ENCODE results near the gene TTC8. TPM values are rescaled to one million over a fixed set of nuclear protein-coding genes. Genes with fewer than 3 reads are reported as not detected.

The TTC8 gene
- polyA plus RNA-seq, 2 donors: 8.0 to 9.3 TPM

- Histone ChIP-seq H3K27me3 (ENCODE audit: control insufficient read depth in 1 of 2, insufficient read depth in 2 of 2, low read length in 2 of 2) (no peaks in the 10 kb centered on the region), H3K27ac (ENCODE audit: low read depth in 2 of 2, low read length in 1 of 2) (no peak overlapping the region), H3K36me3 (ENCODE audit: control insufficient read depth in 2 of 2, insufficient read depth in 2 of 2, low read length in 1 of 2) (peaks cover 0 to 5% of the 10 kb centered on the region in 2 donors), H3K4me1 (ENCODE audit: control insufficient read depth in 2 of 2, insufficient read depth in 2 of 2, low read length in 1 of 2) (no peaks in the 10 kb centered on the region), H3K4me3 (ENCODE audit: low read depth in 1 of 2, low read length in 2 of 2) (no peak overlapping the region), H3K9me3 (ENCODE audit: control insufficient read depth in 2 of 2, insufficient read depth in 1 of 2, low read depth in 1 of 2, low read length in 1 of 2) (no peaks in the 10 kb centered on the region)
- WGBS, 2 donors: 71 to 77% methylated on average over 3 of the region's 3 CpGs
Observed at GRCh38 chr14:88872976-88873375, 48.5 kb downstream of the TTC8 start.

GRCh38 chr14:88877192-88877591 is 52.7 kb downstream of the TTC8 start:
- peaks cover 0 to 1% of the 10 kb centered on the region in 2 donors for H3K36me3 ChIP-seq (ENCODE audit: control insufficient read depth in 2 of 2, insufficient read depth in 2 of 2, low read length in 1 of 2)

GRCh38 chr14:88879022-88879421 is 54.6 kb downstream of the TTC8 start:
- H3K4me1 ChIP-seq (ENCODE audit: control insufficient read depth in 2 of 2, insufficient read depth in 2 of 2, low read length in 1 of 2): no peaks in the 10 kb centered on the region
- 65 to 79% methylated on average over 4 of the region's 4 CpGs for WGBS, 2 donors
- H3K27me3 ChIP-seq (ENCODE audit: control insufficient read depth in 1 of 2, insufficient read depth in 2 of 2, low read length in 2 of 2): no peaks in the 10 kb centered on the region
- no peaks in the 10 kb centered on the region for H3K36me3 ChIP-seq (ENCODE audit: control insufficient read depth in 2 of 2, insufficient read depth in 2 of 2, low read length in 1 of 2)
- no peak overlapping the region for H3K4me3 ChIP-seq (ENCODE audit: low read depth in 1 of 2, low read length in 2 of 2)
- H3K9me3 ChIP-seq (ENCODE audit: control insufficient read depth in 2 of 2, insufficient read depth in 1 of 2, low read depth in 1 of 2, low read length in 1 of 2): no peaks in the 10 kb centered on the region
- H3K27ac ChIP-seq (ENCODE audit: low read depth in 2 of 2, low read length in 1 of 2): no peak overlapping the region

More at GRCh38 chr14:88877192-88877591, 52.7 kb downstream of the TTC8 start:
- H3K27me3 ChIP-seq (ENCODE audit: control insufficient read depth in 1 of 2, insufficient read depth in 2 of 2, low read length in 2 of 2): no peaks in the 10 kb centered on the region
- no peaks in the 10 kb centered on the region for H3K4me1 ChIP-seq (ENCODE audit: control insufficient read depth in 2 of 2, insufficient read depth in 2 of 2, low read length in 1 of 2)
- H3K9me3 ChIP-seq (ENCODE audit: control insufficient read depth in 2 of 2, insufficient read depth in 1 of 2, low read depth in 1 of 2, low read length in 1 of 2): no peaks in the 10 kb centered on the region
- no peak overlapping the region for H3K4me3 ChIP-seq (ENCODE audit: low read depth in 1 of 2, low read length in 2 of 2)
- no peak overlapping the region for H3K27ac ChIP-seq (ENCODE audit: low read depth in 2 of 2, low read length in 1 of 2)
- 97% methylated on average over 2 of the region's 2 CpGs for WGBS, 2 donors

GRCh38 chr14:88882236-88882635 is 57.8 kb downstream of the TTC8 start:
- Histone ChIP-seq H3K36me3 (ENCODE audit: control insufficient read depth in 2 of 2, insufficient read depth in 2 of 2, low read length in 1 of 2) (no peaks in the 10 kb centered on the region), H3K27ac (ENCODE audit: low read depth in 2 of 2, low read length in 1 of 2) (no peak overlapping the region), H3K4me3 (ENCODE audit: low read depth in 1 of 2, low read length in 2 of 2) (no peak overlapping the region), H3K27me3 (ENCODE audit: control insufficient read depth in 1 of 2, insufficient read depth in 2 of 2, low read length in 2 of 2) (no peaks in the 10 kb centered on the region), H3K9me3 (ENCODE audit: control insufficient read depth in 2 of 2, insufficient read depth in 1 of 2, low read depth in 1 of 2, low read length in 1 of 2) (no peaks in the 10 kb centered on the region), H3K4me1 (ENCODE audit: control insufficient read depth in 2 of 2, insufficient read depth in 2 of 2, low read length in 1 of 2) (no peaks in the 10 kb centered on the region)
- WGBS, 2 donors: 79 to 86% methylated on average over 1 of the region's 1 CpG

- Histone ChIP-seq H3K4me1 (ENCODE audit: control insufficient read depth in 2 of 2, insufficient read depth in 2 of 2, low read length in 1 of 2) (no peaks in the 10 kb centered on the region), H3K9me3 (ENCODE audit: control insufficient read depth in 2 of 2, insufficient read depth in 1 of 2, low read depth in 1 of 2, low read length in 1 of 2) (no peaks in the 10 kb centered on the region), H3K4me3 (ENCODE audit: low read depth in 1 of 2, low read length in 2 of 2) (no peak overlapping the region), H3K27me3 (ENCODE audit: control insufficient read depth in 1 of 2, insufficient read depth in 2 of 2, low read length in 2 of 2) (peaks cover 0 to 3% of the 10 kb centered on the region in 2 donors), H3K27ac (ENCODE audit: low read depth in 2 of 2, low read length in 1 of 2) (no peak overlapping the region), H3K36me3 (ENCODE audit: control insufficient read depth in 2 of 2, insufficient read depth in 2 of 2, low read length in 1 of 2) (no peaks in the 10 kb centered on the region)
- WGBS, 2 donors: 71 to 77% methylated on average over 4 of the region's 4 CpGs
Observed at GRCh38 chr14:88895116-88895515, 70.7 kb downstream of the TTC8 start.

- WGBS, 2 donors: 74 to 81% methylated on average over 4 of the region's 4 CpGs
Observed at GRCh38 chr14:88901189-88901588, 76.7 kb downstream of the TTC8 start.

GRCh38 chr14:88901991-88902390 is 77.5 kb downstream of the TTC8 start:
- no peaks in the 10 kb centered on the region for H3K4me1 ChIP-seq (ENCODE audit: control insufficient read depth in 2 of 2, insufficient read depth in 2 of 2, low read length in 1 of 2)
- no peaks in the 10 kb centered on the region for H3K36me3 ChIP-seq (ENCODE audit: control insufficient read depth in 2 of 2, insufficient read depth in 2 of 2, low read length in 1 of 2)
- H3K27ac ChIP-seq (ENCODE audit: low read depth in 2 of 2, low read length in 1 of 2): no peak overlapping the region
- no peaks in the 10 kb centered on the region for H3K27me3 ChIP-seq (ENCODE audit: control insufficient read depth in 1 of 2, insufficient read depth in 2 of 2, low read length in 2 of 2)
- H3K4me3 ChIP-seq (ENCODE audit: low read depth in 1 of 2, low read length in 2 of 2): no peak overlapping the region
- WGBS, 2 donors: 61 to 73% methylated on average over 3 of the region's 3 CpGs
- no peaks in the 10 kb centered on the region for H3K9me3 ChIP-seq (ENCODE audit: control insufficient read depth in 2 of 2, insufficient read depth in 1 of 2, low read depth in 1 of 2, low read length in 1 of 2)

More at GRCh38 chr14:88901189-88901588, 76.7 kb downstream of the TTC8 start:
- Histone ChIP-seq H3K27ac (ENCODE audit: low read depth in 2 of 2, low read length in 1 of 2) (no peak overlapping the region), H3K4me1 (ENCODE audit: control insufficient read depth in 2 of 2, insufficient read depth in 2 of 2, low read length in 1 of 2) (no peaks in the 10 kb centered on the region), H3K27me3 (ENCODE audit: control insufficient read depth in 1 of 2, insufficient read depth in 2 of 2, low read length in 2 of 2) (no peaks in the 10 kb centered on the region), H3K9me3 (ENCODE audit: control insufficient read depth in 2 of 2, insufficient read depth in 1 of 2, low read depth in 1 of 2, low read length in 1 of 2) (no peaks in the 10 kb centered on the region), H3K4me3 (ENCODE audit: low read depth in 1 of 2, low read length in 2 of 2) (no peak overlapping the region), H3K36me3 (ENCODE audit: control insufficient read depth in 2 of 2, insufficient read depth in 2 of 2, low read length in 1 of 2) (no peaks in the 10 kb centered on the region)

GRCh38 chr14:88902850-88903249 is 78.4 kb downstream of the TTC8 start:
- H3K36me3 ChIP-seq (ENCODE audit: control insufficient read depth in 2 of 2, insufficient read depth in 2 of 2, low read length in 1 of 2): no peaks in the 10 kb centered on the region
- H3K27ac ChIP-seq (ENCODE audit: low read depth in 2 of 2, low read length in 1 of 2): no peak overlapping the region
- no peaks in the 10 kb centered on the region for H3K27me3 ChIP-seq (ENCODE audit: control insufficient read depth in 1 of 2, insufficient read depth in 2 of 2, low read length in 2 of 2)
- H3K9me3 ChIP-seq (ENCODE audit: control insufficient read depth in 2 of 2, insufficient read depth in 1 of 2, low read depth in 1 of 2, low read length in 1 of 2): peaks cover 0 to 4% of the 10 kb centered on the region in 2 donors
- H3K4me3 ChIP-seq (ENCODE audit: low read depth in 1 of 2, low read length in 2 of 2): no peak overlapping the region
- 96 to 100% methylated on average over 1 of the region's 1 CpG for WGBS, 2 donors
- H3K4me1 ChIP-seq (ENCODE audit: control insufficient read depth in 2 of 2, insufficient read depth in 2 of 2, low read length in 1 of 2): no peaks in the 10 kb centered on the region

- Histone ChIP-seq H3K4me3 (ENCODE audit: low read depth in 1 of 2, low read length in 2 of 2) (no peak overlapping the region), H3K27ac (ENCODE audit: low read depth in 2 of 2, low read length in 1 of 2) (no peak overlapping the region), H3K27me3 (ENCODE audit: control insufficient read depth in 1 of 2, insufficient read depth in 2 of 2, low read length in 2 of 2) (no peaks in the 10 kb centered on the region), H3K4me1 (ENCODE audit: control insufficient read depth in 2 of 2, insufficient read depth in 2 of 2, low read length in 1 of 2) (no peaks in the 10 kb centered on the region), H3K9me3 (ENCODE audit: control insufficient read depth in 2 of 2, insufficient read depth in 1 of 2, low read depth in 1 of 2, low read length in 1 of 2) (peaks cover 0 to 4% of the 10 kb centered on the region in 2 donors), H3K36me3 (ENCODE audit: control insufficient read depth in 2 of 2, insufficient read depth in 2 of 2, low read length in 1 of 2) (no peaks in the 10 kb centered on the region)
- 88 to 90% methylated on average over 3 of the region's 3 CpGs for whole genome bisulfite sequencing, 2 donors
Observed at GRCh38 chr14:88904206-88904647, 79.8 kb downstream of the TTC8 start.

GRCh38 chr14:88904864-88905263 is 80.4 kb downstream of the TTC8 start:
- Histone ChIP-seq H3K9me3 (ENCODE audit: control insufficient read depth in 2 of 2, insufficient read depth in 1 of 2, low read depth in 1 of 2, low read length in 1 of 2) (peaks cover 0 to 4% of the 10 kb centered on the region in 2 donors), H3K4me3 (ENCODE audit: low read depth in 1 of 2, low read length in 2 of 2) (no peak overlapping the region), H3K27me3 (ENCODE audit: control insufficient read depth in 1 of 2, insufficient read depth in 2 of 2, low read length in 2 of 2) (no peaks in the 10 kb centered on the region), H3K27ac (ENCODE audit: low read depth in 2 of 2, low read length in 1 of 2) (no peak overlapping the region), H3K4me1 (ENCODE audit: control insufficient read depth in 2 of 2, insufficient read depth in 2 of 2, low read length in 1 of 2) (no peaks in the 10 kb centered on the region), H3K36me3 (ENCODE audit: control insufficient read depth in 2 of 2, insufficient read depth in 2 of 2, low read length in 1 of 2) (no peaks in the 10 kb centered on the region)
- 71 to 79% methylated on average over 5 of the region's 5 CpGs for WGBS, 2 donors
